Parathyroid adenoma (tissue), 2 donors: ENCODE data around the gene GHSR.

Experiments used
- H2AFZ ChIP-seq: fragments of 300-600 bp; sonication (generic); one replicate; pipeline ENCODE4 v1.7.0; 2017; ENCODE audit warnings: antibody characterized with exemption, mild to moderate bottlenecking
- H3K27ac ChIP-seq: fragments of 300-600 bp; sonication (generic); one replicate; pipeline ENCODE4 v1.7.0; 2017
- H3K27me3 ChIP-seq: fragments of 300-600 bp; sonication (generic); one replicate; pipeline ENCODE4 v1.7.0; 2017; ENCODE audit warnings: low read length; ENCODE audit not compliant: control insufficient read depth, insufficient read depth
- H3K36me3 ChIP-seq: fragments of 300-600 bp; sonication (generic); one replicate; pipeline ENCODE4 v1.7.0; 2017; ENCODE audit warnings: low read length; ENCODE audit not compliant: control insufficient read depth, insufficient read depth
- H3K4me1 ChIP-seq: fragments of 300-600 bp; sonication (generic); one replicate; pipeline ENCODE4 v1.7.0; 2017; ENCODE audit warnings: control low read depth
- H3K4me2 ChIP-seq: fragments of 300-600 bp; sonication (generic); one replicate; pipeline ENCODE4 v1.7.0; 2017; ENCODE audit warnings: low read length
- H3K4me3 ChIP-seq: fragments of 300-600 bp; sonication (generic); one replicate; pipeline ENCODE4 v1.7.0; 2017; ENCODE audit warnings: low read depth, low read length
- H3K79me2 ChIP-seq: fragments of 300-600 bp; sonication (generic); one replicate; pipeline ENCODE4 v1.7.0; 2017; ENCODE audit warnings: control low read depth
- H3K9ac ChIP-seq: fragments of 300-600 bp; sonication (generic); one replicate; pipeline ENCODE4 v1.7.0; 2017; ENCODE audit warnings: mild to moderate bottlenecking
- H3K9me3 ChIP-seq: fragments of 300-600 bp; sonication (generic); one replicate; pipeline ENCODE4 v1.7.0; 2017; ENCODE audit warnings: low read length; ENCODE audit not compliant: control insufficient read depth
- TF ChIP-seq, protein P1 (sequence below): fragments of 300-600 bp; sonication (generic); IDR thresholded peaks from one replicate; pipeline ENCODE4 v1.7.0; 2017; ENCODE audit warnings: antibody characterized with exemption, mild to moderate bottlenecking
- donor health status: primary hyperparathyroidism.

GHSR gene

GRCh38 chr3:172411478-172411947, 36.7 kb downstream of the GHSR start:
- TF ChIP-seq, protein P1, sequence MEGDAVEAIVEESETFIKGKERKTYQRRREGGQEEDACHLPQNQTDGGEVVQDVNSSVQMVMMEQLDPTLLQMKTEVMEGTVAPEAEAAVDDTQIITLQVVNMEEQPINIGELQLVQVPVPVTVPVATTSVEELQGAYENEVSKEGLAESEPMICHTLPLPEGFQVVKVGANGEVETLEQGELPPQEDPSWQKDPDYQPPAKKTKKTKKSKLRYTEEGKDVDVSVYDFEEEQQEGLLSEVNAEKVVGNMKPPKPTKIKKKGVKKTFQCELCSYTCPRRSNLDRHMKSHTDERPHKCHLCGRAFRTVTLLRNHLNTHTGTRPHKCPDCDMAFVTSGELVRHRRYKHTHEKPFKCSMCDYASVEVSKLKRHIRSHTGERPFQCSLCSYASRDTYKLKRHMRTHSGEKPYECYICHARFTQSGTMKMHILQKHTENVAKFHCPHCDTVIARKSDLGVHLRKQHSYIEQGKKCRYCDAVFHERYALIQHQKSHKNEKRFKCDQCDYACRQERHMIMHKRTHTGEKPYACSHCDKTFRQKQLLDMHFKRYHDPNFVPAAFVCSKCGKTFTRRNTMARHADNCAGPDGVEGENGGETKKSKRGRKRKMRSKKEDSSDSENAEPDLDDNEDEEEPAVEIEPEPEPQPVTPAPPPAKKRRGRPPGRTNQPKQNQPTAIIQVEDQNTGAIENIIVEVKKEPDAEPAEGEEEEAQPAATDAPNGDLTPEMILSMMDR, result no peak

GRCh38 chr3:172410702-172411477, 37.4 kb downstream of the GHSR start:
- no peak overlapping the region for H3K4me3 ChIP-seq
- H3K4me2 ChIP-seq, result no peak overlapping the region
- no peak overlapping the region for H3K27ac ChIP-seq
- no peaks in the 10 kb centered on the region for H3K36me3 ChIP-seq
- TF ChIP-seq, protein P1, result no peak
- H3K79me2 ChIP-seq, result no peaks in the 10 kb centered on the region
- no peaks in the 10 kb centered on the region for H3K27me3 ChIP-seq
- H3K9me3 ChIP-seq, result no peaks in the 10 kb centered on the region
- H2AFZ ChIP-seq, result no peak overlapping the region
- no peak overlapping the region for H3K9ac ChIP-seq
- H3K4me1 ChIP-seq, result no peaks in the 10 kb centered on the region

More at GRCh38 chr3:172411478-172411947, 36.7 kb downstream of the GHSR start:
- Histone ChIP-seq H3K4me1 (no peaks in the 10 kb centered on the region), H3K79me2 (no peaks in the 10 kb centered on the region), H3K4me3 (no peak overlapping the region), H2AFZ (no peak overlapping the region), H3K4me2 (no peak overlapping the region), H3K27me3 (no peaks in the 10 kb centered on the region), H3K9me3 (no peaks in the 10 kb centered on the region), H3K9ac (no peak overlapping the region), H3K27ac (no peak overlapping the region), H3K36me3 (no peaks in the 10 kb centered on the region)

DNA sequence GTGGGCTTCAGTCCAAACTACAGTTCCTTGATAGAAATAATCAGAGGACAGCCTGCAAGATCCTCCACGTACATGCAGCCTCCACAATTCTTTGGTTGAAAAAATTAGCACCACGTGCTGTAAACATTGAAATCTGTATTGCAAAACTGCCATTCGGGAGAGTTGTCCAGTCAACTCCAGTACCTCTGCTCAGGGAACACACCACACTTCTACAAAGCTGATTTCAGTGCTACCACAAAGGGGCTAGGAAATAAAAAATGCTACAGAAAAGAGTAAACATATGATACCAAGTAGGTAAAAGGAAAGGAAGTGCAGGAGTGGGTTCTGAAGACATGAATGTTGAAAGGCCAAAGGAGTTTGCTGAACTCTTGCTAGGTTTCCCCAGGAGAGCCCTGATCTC, 40.4 kb downstream of the GHSR start:
- no peak overlapping the region for H3K9ac ChIP-seq
- no peak overlapping the region for H3K4me3 ChIP-seq
- H3K36me3 ChIP-seq, result no peaks in the 10 kb centered on the region
- no peak overlapping the region for H2AFZ ChIP-seq
- no peak overlapping the region for H3K4me2 ChIP-seq
- TF ChIP-seq, protein P1, result no peak
- H3K79me2 ChIP-seq, result no peaks in the 10 kb centered on the region
- no peaks in the 10 kb centered on the region for H3K9me3 ChIP-seq
- H3K4me1 ChIP-seq, result no peaks in the 10 kb centered on the region
- H3K27ac ChIP-seq, result no peak overlapping the region
- no peaks in the 10 kb centered on the region for H3K27me3 ChIP-seq

DNA sequence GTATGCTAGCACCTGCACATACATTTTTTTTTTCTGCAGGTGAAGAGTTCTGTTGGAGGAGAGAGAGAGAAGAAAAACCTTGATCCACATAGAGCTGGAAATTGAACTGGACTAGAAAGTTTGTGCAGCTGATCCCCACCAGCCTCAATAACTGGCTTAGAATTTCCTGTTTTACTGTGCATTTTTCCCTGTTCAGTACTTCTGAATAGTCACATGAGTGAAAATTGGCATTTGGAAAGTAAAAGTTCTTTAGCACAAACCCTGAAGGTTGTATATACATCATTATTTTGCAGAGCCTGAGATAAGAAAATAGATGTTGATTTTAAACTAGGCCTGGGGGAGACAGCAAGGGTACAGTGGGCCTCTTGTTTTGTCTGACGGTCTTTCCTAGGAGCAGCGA, 42.3 kb downstream of the GHSR start:
- Histone ChIP-seq H3K4me2 (no peak overlapping the region), H3K4me1 (no peaks in the 10 kb centered on the region), H3K27ac (no peak overlapping the region), H2AFZ (no peak overlapping the region), H3K36me3 (no peaks in the 10 kb centered on the region), H3K4me3 (no peak overlapping the region), H3K9me3 (no peaks in the 10 kb centered on the region), H3K79me2 (no peaks in the 10 kb centered on the region), H3K27me3 (no peaks in the 10 kb centered on the region), H3K9ac (no peak overlapping the region)
- TF ChIP-seq, protein P1, result no peak
